GM18499 (cell line): ENCODE measurements around the gene LHX8.
"Not testable (repeated sequence)": the region's sequence is repeated elsewhere in the genome, so short reads cannot be mapped to it uniquely, and the experiment has no call there.

Experiments
- ATAC-seq: cut with Tn5 transposase; IDR thresholded peaks from one replicate; pipeline ENCODE4 v1.9.1; 2021; ENCODE audit warnings: moderate number of reproducible peaks; ENCODE audit not compliant: insufficient read depth, unreplicated experiment

The LHX8 gene

GRCh38 chr1:75132242-75132811, 1.9 kb upstream of the LHX8 start:
- no peak for ATAC-seq

- ATAC-seq, result no peak
Observed at GRCh38 chr1:75132812-75133619, 1.2 kb upstream of the LHX8 start.

GRCh38 chr1:75134647-75135572, 722 bp downstream of the LHX8 start:
- ATAC-seq, result no peak

DNA sequence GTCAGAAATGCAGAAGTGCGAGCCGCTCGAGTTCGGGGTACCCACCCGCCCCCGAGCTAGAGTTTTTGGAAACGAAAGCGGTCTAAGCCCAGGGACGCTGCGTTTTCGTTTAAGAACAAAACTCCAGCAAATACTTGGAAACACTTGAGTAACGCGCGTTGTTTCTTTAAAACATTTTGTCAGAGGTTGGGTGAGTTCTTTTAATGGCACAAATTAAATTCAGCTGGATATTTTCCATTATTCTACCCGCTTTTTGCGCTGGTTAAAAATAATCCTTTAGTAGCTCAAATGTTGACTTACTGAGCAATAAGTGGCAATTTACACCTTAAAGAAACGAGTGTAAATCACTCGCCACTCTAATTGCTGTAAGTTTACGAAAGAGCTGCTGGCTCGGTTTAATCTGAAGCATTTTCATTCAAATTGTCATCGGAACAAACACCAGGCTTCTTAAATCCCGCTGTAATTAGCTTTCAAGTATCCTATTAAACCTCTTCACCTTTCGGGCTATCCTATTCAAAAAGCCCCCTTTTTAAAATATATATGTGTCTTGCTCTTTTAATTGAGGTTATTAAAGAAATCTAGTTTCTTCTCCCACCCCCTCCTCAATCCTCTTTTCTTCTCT, 1.5 kb downstream of the LHX8 start:
- no peak for ATAC-seq

DNA sequence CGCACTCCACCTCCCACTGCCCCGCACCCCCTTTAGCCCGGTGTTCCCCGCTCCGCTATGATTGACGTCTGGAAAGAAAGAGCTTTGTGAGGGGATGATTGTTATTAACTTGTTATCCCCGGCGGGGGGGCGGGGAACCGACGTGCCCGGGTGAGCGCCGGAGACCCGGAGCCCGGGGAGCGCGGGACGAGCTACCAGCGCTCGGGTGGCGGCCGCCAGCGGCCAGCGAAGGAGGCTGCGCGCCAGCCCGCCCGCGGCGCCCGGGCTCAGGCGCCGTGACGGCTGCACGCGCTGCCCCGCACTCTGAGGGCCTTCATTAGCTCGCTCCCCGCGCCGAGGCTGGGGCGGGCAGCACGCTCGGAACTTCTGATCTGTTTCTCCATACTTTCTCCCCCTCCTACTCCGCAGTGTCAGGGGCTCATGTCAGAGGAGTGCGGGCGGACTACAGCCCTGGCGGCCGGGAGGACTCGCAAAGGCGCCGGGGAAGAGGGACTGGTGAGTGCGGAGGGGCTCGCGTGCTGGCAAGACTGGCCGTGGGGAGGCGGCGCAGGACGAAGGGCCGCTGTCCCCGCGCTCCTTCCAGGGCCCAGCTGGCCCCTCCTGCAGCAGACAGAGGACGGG, 2.1 kb downstream of the LHX8 start:
- no peak for ATAC-seq

- no peak for ATAC-seq
Observed at GRCh38 chr1:75136921-75137641, 2.9 kb downstream of the LHX8 start.

DNA sequence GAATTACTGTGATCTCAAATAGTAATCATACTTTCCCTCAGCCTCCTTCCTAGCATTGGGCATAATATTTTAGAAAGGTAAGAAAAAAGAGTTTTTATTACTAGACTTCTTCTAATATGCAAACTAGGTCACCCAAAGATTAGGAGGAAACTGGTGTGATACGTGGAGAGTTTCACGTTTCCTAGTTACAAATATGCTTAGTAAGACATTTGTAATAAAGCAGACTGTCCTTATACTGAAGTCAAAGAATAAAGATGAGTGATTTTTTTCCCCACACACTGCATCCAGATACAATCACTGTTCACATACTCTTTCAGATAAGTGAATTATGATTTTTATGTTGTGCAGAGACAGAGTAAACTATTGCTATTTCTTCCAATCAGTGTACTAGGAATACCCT, 17.9 kb downstream of the LHX8 start:
- no peak for ATAC-seq

DNA sequence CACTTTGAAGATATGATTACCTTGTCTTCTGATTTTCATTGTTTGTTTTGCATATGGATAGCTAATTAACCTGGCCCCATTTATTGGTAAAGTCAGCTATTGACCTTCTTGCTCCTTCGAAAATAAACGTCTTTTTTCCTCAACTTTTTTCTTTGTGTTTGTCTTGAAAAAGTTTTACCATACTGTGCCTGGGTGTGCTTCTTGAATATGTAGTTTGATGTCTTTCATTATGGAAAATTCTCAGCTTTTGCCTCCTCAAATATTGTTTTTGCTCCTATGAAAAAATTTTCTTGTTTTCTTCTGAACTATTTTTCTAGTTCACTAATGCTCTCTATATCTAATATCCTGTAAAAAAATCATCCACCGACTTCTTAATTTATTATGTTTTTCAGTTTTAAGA, 25.0 kb downstream of the LHX8 start:
- no peak for ATAC-seq

- no peak for ATAC-seq
Observed at GRCh38 chr1:75165264-75165663, 31.1 kb downstream of the LHX8 start.

- ATAC-seq, result no peak
Observed at GRCh38 chr1:75166821-75167220, 32.6 kb downstream of the LHX8 start.

- ATAC-seq, result no peak
Observed at GRCh38 chr1:75170011-75170410, 35.8 kb downstream of the LHX8 start.

- no peak for ATAC-seq
Observed at GRCh38 chr1:75170981-75171380, 36.8 kb downstream of the LHX8 start.

DNA sequence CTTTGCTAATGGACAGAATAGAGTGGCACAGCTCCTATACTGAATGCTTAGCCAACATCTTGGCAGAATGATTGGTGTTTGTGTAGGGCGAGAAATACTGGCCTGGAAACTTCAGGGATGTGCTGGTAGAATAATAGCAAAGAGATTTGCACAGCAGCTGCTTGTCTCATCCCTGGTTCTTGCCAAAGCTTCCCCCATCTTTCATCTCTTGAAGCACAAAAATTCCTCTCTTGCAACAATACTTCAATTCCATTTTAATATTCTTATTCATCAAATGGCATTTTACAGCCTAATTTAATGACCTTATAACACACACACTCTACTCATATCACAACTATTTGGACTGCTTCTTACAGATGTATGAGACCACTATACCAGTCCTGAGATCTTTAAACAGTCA, 37.7 kb downstream of the LHX8 start:
- ATAC-seq, result no peak

DNA sequence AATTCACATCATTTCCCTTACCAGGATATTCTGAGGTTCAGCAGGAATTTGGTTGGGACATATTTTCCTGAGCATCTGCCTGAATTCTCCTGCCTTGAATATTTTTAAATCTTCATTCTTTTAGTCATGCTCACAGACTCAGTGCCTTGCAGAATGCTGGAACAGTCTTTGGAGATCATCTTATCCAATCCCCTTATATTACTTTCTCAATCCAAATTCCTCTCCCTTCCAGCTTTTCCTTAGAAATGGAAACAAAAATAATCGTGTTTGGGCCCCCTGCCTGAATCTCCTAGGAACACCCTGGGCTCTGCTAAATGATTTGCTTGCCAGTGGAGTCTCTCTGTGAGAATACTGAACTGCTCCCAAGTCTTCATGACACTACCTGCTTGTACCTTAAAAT, 38.4 kb downstream of the LHX8 start:
- no peak for ATAC-seq

- no peak for ATAC-seq
Observed at GRCh38 chr1:75174031-75174760, 40.0 kb downstream of the LHX8 start.

GRCh38 chr1:75181214-75181955, 47.2 kb downstream of the LHX8 start:
- ATAC-seq, result not testable (repeated sequence)

DNA sequence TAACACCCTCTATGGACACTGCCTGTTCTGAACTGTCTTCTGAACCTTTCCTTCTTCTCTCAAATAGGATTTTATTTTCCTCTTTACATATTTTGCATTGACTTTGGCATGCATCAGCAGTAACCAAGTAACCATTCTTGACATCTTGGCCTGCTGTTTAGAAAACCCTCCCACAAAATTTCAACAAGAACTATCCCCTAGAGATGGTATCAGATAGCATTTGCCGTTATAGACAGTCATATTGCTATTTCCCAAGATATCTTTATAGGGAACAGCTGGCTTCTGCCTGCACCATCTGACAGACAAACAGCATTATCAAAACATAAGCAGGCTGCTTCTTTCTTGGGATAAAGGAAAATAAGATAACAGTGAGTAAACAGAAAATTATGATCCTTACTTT, 54.7 kb downstream of the LHX8 start:
- no peak for ATAC-seq

GRCh38 chr1:75198163-75198562, 64.0 kb downstream of the LHX8 start:
- ATAC-seq, result no peak
